Raji (cell line): ENCODE results near the gene ZNF599.

Source experiments
- POLR2A ChIP-seq: IDR thresholded peaks from 2 replicates; pipeline ENCODE4 v1.6.1; 2011; ENCODE audit warnings: low read depth, low read length, control low read depth; ENCODE audit not compliant: insufficient read depth

Gene ZNF599

DNA sequence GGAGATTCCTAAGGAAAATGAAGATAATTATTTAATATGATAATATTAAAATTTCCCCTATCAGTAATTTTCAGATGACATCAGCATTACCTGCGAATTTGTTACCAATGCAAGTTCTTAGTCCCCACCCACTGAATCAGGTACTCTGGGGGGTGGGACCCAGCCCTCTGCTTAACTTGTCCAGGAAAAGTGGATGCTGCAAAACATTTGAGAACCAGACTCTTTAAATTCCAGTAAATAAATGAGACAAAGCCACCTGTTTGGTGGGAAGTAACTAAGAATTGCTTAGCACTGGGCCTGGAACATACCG is 495 bp upstream of the ZNF599 start:
- TF ChIP-seq POLR2A: no peak

- no peak for TF ChIP-seq POLR2A
Measured at GRCh38 chr19:34767951-34768350, 5.1 kb downstream of the ZNF599 start.

- TF ChIP-seq POLR2A: no peak
Measured at GRCh38 chr19:34766386-34766785, 6.6 kb downstream of the ZNF599 start.

DNA sequence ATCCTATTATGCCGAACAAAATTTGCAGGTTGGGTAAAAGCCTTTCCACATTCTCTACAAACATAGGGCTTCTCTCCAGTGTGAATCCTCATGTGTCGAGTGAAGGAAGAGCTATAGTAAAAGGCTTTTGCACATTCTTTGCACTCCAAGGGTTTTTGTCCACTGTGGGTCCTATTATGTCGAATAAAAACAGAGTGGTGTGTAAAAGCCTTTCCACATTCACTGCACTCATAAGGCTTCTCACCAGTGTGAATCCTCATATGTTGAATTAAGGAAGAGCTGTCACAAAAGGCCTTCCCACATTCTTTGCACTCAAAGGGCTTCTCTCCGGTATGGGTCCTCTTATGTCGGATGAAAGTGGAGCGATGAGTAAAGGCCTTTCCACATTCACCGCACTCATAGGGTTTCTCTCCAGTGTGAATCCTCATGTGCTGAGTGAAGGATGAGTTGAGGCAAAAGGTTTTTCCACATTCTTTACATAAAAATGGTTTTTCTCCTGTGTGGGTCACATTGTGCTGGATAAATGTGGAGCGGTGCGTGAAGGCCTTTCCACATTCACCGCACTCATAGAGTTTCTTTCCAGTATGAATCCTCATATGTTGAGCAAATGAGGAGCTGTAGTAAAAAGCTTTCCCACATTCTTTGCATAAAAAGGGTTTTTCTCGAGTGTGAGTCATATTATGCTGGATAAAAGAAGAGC is 13.6 kb downstream of the ZNF599 start:
- TF ChIP-seq POLR2A: no peak

- TF ChIP-seq POLR2A: no peak
Measured at GRCh38 chr19:34757441-34757840, 15.6 kb downstream of the ZNF599 start.

GRCh38 chr19:34744896-34745690 is 27.9 kb downstream of the ZNF599 start:
- no peak for TF ChIP-seq POLR2A

DNA sequence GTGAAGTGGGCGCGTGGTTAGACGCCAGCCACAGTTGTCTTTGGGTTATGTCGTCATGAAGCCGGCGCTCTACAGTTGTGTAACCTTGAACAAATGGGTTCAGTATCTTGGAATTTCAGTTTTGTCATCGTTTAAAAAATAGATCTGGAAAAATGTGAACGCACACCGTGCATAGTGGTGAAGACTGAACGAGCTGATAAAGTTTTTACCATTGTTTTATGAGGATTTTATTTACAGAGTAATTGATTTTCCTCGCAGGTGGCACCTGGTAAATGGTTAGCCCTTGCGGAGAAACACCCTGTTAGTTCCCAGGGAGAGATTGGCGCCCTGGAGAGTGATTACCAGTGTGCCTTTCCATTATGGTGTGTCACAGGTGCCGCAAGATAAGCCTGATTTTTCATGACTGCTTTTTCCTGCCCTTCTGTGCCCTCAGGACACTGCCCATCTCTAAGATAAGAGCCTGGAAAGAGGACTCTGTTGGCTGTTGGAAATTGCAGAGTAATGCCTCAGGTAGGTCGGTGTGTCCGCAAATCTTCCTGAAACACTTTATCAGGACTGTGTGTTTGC is 38.4 kb downstream of the ZNF599 start:
- TF ChIP-seq POLR2A: no peak

DNA sequence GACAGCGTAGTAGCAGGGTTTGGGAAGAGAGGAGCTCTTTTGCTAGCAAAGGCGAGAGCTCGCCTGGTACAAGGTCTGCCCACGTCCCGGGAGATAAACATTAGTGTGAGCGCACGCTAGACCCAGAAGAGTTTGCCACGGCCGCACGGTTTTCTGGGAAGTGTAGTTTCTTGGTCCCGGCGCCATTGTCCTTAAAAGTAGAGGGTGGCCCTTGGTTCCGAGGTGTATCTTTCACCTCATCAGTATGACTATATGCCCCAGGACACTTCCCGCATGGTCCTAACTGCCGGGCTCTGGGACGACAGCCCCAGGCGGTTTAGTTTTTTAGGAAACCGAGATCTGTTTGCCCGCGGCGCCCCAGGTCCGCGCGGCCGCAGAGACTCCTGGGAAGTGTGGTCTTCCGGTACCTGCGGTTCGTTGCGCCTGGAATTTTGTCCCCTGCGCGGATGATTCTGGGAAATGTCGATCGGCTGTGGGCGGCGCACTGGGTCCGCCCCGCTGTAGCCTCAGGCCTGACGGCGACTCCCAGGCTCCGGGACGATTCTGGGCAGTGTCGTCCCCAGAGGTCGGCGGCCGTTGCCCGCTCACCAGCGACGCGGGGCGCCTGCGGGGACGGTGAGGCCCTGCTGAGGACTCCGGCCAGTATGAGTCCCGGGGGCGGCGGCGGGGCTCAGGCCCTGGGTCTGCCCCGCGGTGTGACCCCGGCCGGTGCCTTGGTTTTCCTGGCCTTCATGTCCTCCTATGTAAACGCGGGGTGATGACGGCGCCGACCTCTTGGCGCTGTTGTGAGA is 39.1 kb downstream of the ZNF599 start, which contains the start of gene ZNF181:
TSS of gene ZNF181 (plus strand) at position 498 of the 791 bp plus-strand sequence. CDS start 795 bp downstream, outside the sequence.
- peak; percentile 77 for TF ChIP-seq POLR2A

GRCh38 chr19:34733266-34733745 is 39.7 kb downstream of the ZNF599 start:
- no peak for TF ChIP-seq POLR2A

GRCh38 chr19:34732612-34733211 is 40.3 kb downstream of the ZNF599 start:
- no peak for TF ChIP-seq POLR2A

DNA sequence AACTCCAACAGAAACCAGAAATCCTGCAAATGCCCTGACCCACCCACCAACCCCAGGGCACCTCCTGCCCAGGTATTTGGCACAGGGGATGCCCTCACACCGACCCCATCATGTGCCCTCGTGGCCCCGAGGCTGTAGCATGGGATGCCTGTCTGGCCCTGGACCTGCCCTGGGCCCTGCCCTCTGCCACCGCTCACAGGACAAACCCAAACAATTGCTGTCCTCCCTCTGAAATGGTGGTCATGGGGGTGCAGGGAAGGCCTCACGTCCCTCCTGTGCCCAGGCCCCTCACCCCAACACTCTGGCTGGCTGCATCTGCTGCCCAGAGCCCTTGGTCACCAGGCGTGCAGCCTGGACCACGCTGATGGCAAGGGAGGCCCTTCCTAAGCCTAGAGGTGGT is 41.1 kb downstream of the ZNF599 start:
- no peak for TF ChIP-seq POLR2A

- no peak for TF ChIP-seq POLR2A
Measured at GRCh38 chr19:34731019-34731829, 41.8 kb downstream of the ZNF599 start.

DNA sequence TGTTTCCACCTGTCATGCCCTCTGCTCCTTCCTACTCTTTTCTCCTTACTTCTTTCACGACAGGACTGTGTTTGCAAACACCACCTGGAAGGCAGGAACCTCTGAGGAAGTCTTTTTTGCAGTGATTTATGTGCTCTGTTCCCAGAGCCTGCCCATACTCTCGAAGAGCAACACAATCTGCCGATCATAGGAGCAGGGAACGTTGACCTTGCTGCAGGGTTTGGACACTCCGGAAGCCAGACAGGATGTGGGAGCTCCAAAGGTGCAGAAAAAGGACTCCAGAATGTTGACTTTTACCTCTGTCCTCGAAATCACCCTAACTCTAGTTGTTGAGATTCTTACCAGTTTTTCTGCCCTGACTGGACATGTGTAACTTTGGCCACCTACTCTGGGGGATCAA is 47.6 kb downstream of the ZNF599 start:
- TF ChIP-seq POLR2A: no peak

DNA sequence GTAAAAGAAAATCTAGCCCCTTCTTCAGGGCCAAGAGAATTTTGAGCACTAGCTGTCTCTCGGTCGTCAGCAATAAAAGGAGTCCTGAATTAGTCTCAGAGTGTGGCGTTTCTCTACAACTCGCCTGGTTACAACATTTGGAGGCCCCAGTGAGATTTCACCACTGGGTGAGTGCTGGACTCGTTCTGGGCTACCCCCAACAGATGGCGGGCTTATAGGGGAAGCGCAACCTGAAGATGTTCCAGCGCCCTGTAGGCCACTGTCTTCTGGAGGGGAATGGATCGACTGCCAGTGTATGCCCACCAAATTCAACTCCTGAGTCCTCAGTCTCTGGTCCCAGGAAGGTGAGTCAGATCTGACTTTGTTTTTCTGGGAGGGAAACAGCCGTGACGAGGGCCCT is 50.7 kb downstream of the ZNF599 start:
- TF ChIP-seq POLR2A: no peak
